Astrocyte of the cerebellum (primary cell): Measurements from ENCODE around the gene LIPC.

Experiments
- DNase-seq: peaks from one replicate; pipeline ENCODE4 v3.0.0-alpha.2; 2011; ENCODE audit warnings: low read depth
- H3K4me3 ChIP-seq: 2 replicates; pipeline ENCODE4 v1.5.1; 2011; ENCODE audit warnings: mild to moderate bottlenecking, low read depth, low read length, moderate library complexity
- in situ Hi-C: cut with HindIII; loops from 2 replicates; pipeline ENCODE4 v1.10.0; 2017; ENCODE audit warnings: low sequenced_read_pairs
- TF ChIP-seq, protein P1 (sequence below): IDR thresholded peaks from 2 replicates; pipeline ENCODE4 v1.5.1; 2012; ENCODE audit warnings: low read length, low read depth, moderate library complexity, mild to moderate bottlenecking; ENCODE audit errors: missing control alignments

The LIPC gene

DNA sequence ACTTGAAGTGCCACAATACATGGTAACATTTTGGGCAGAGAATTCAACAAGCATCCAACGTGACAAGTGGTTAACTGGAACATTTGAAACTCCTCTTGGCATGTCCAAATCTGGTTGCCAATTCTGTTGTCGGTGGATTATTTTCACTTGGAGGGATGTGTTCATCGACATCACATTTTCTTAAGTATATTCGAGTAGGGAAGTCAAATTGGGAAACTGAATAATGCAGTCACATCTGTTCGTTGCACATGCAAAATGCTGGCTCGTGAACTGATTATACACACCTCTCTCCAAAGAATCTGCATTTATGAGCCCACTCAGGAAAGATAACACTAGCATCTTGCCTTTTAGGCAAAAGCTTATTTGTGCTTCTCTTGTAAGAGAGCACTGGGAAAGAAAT, 139.7 kb downstream of the LIPC start:
- DNase-seq = no peak
- H3K4me3 ChIP-seq = no peak overlapping the region
- in situ Hi-C loops = no loop called here
- TF ChIP-seq, protein P1, sequence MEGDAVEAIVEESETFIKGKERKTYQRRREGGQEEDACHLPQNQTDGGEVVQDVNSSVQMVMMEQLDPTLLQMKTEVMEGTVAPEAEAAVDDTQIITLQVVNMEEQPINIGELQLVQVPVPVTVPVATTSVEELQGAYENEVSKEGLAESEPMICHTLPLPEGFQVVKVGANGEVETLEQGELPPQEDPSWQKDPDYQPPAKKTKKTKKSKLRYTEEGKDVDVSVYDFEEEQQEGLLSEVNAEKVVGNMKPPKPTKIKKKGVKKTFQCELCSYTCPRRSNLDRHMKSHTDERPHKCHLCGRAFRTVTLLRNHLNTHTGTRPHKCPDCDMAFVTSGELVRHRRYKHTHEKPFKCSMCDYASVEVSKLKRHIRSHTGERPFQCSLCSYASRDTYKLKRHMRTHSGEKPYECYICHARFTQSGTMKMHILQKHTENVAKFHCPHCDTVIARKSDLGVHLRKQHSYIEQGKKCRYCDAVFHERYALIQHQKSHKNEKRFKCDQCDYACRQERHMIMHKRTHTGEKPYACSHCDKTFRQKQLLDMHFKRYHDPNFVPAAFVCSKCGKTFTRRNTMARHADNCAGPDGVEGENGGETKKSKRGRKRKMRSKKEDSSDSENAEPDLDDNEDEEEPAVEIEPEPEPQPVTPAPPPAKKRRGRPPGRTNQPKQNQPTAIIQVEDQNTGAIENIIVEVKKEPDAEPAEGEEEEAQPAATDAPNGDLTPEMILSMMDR = no peak

DNA sequence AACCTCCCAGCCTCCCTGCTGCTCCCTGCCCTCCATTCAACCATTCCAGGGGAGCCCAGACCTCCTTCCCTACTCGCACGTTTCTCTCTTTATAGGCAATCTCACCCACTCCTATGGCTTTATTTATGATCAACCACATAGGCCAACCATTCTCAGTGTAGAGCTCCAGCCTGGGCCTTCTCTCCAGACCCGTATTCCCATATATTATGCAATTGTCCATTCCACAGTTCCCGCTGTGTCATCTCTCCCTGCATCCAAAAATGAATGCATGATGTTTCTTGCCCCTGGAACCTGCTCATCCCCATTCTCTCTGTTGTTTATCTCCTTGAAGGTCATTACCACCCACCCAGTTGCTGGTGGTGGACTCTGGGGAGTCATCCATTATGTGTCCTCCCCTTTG, 140.7 kb downstream of the LIPC start:
- TF ChIP-seq, protein P1 = no peak
- no peak overlapping the region for H3K4me3 ChIP-seq
- DNase-seq = no peak
- in situ Hi-C loops = no loop called here

DNA sequence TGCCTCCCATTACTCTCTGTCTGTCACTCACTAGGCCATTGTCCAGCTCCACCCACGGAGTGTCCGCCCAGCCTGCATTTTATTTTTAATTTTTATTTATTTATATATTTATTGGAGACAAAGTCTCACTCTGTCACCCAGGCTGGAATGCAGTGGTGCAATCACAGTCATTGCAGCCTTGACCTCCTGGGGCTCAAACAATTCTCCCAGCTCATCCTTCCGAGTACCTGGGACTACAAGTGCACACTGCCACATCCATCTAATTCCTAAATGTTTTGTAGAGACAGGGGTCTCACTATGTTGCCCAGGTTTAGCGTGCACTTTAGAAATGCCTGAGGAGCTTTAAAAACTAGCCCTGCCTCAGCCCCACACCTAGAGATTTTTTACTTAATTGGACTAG, 141.5 kb downstream of the LIPC start:
- H3K4me3 ChIP-seq = no peak overlapping the region
- TF ChIP-seq, protein P1 = no peak
- DNase-seq = no peak
- in situ Hi-C loops = no loop called here

DNA sequence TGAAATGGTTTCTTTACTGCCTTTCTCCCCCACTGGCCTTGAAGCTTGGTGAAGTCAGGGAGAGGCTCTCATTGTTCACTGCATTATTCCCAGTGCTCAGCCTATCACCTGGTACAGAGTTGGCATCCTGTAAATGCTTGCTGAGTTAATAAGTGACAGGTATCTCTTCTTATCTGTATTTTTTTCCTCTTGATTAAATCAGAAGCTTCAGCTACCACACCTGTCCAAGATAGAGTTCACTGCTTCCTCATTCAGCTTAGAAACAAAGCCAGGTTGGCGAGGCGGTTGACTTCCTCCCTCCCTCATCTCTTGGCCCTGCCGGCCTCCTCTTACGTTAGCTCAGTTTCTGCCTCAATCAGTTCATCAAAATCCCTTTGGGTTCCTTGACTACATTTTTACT, 142.8 kb downstream of the LIPC start:
- H3K4me3 ChIP-seq = no peak overlapping the region
- in situ Hi-C loops = loop anchor here (25.0 kb wide), 1 partner anchor 312 kb away; no protein-coding TSS in a partner anchor
- no peak for DNase-seq
- TF ChIP-seq, protein P1 = no peak

DNA sequence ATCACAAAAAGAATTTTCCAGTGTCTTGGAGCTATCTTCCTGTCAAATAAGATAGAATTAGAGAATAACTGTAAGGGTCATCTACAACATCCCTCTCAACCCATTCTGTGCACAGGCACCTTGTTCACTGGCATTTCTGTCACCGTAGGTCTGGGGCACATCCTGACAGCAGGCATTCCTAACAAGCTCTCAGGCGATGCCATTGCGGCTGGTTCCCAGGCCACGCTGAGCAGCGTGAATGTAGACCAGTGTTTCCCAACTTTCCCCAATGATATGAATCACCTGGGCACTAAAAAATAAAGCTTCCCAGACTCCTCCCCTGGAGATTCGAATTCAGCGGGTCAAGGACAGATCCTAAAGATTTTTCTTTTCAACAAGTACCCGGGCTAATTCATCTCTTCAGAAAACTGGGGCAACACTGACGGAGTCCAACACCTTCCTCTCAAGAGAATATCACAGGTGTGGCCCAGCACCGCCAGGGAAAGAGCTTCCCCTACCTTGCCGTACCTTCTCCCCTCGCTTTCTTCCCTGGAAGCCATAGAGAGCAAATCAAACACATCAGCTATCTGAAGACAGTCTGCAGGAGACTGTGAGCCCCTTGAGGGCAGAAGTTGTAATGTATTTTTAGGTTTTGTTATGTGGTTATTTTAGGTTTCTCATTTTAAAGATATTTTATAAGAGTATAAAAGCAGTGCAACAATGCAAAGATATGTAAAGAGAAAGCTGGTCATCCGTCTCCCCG, 143.4 kb downstream of the LIPC start:
- TF ChIP-seq, protein P1 = no peak

DNA sequence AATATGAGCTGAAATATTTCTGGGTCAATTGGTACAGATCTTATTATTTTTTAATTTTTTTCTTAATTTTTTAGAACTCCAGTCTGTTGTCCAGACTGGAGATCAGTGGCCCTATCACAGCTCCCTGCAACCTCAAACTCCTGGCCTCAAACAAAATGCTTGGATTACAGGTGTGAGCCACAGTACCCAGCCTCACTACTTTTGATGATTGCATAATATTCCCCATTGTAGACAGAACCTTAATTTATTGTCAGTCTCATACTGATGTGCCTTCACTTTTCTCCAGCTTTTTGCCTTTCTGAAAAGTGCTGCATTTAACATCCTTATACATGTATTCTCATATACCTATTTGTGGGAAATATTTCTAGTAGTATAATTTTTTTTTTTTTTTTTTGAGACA, 144.9 kb downstream of the LIPC start:
- in situ Hi-C loops = loop anchor here (25.0 kb wide), 1 partner anchor 314 kb away; no protein-coding TSS in a partner anchor
- H3K4me3 ChIP-seq = no peak overlapping the region
- DNase-seq = no peak
- TF ChIP-seq, protein P1 = no peak

More for the DNA sequence above, 143.4 kb downstream of the LIPC start:
- H3K4me3 ChIP-seq = no peak overlapping the region
- no peak for DNase-seq
- in situ Hi-C loops = loop anchor here (25.0 kb wide), 1 partner anchor 313 kb away; no protein-coding TSS in a partner anchor
